ENCODE data around the gene ACOT4. TPM values are rescaled to one million over a fixed set of nuclear protein-coding genes. Genes with fewer than 3 reads are reported as not detected.
"Not testable (repeated sequence)": the region's sequence is repeated elsewhere in the genome, so short reads cannot be mapped to it uniquely, and the experiment has no call there.

Gene ACOT4
- total RNA-seq, 4 donors from 2014 or later = 1.7 to 6.5 (median 2.4) TPM

DNA sequence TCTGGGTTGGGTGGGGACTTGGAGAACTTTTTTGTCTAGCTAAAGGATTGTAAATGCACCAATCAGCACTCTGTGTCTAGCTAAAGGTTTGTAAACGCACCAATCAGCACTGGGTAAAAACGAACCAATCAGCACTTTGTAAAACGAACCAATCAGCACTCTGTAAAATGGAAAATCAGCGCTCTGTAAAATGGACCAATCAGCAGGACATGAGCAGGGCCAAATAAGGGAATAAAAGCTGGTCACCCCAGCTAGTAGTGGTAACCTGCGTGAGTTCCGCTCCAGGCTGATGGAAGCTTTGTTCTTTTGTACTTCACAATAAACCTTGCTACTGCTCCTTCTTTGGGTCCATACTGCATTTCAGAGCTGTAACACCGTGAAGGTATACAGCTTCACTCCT, 24.3 kb upstream of the ACOT4 start:
- TF ChIP-seq, protein P1, sequence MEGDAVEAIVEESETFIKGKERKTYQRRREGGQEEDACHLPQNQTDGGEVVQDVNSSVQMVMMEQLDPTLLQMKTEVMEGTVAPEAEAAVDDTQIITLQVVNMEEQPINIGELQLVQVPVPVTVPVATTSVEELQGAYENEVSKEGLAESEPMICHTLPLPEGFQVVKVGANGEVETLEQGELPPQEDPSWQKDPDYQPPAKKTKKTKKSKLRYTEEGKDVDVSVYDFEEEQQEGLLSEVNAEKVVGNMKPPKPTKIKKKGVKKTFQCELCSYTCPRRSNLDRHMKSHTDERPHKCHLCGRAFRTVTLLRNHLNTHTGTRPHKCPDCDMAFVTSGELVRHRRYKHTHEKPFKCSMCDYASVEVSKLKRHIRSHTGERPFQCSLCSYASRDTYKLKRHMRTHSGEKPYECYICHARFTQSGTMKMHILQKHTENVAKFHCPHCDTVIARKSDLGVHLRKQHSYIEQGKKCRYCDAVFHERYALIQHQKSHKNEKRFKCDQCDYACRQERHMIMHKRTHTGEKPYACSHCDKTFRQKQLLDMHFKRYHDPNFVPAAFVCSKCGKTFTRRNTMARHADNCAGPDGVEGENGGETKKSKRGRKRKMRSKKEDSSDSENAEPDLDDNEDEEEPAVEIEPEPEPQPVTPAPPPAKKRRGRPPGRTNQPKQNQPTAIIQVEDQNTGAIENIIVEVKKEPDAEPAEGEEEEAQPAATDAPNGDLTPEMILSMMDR (IDR thresholded peaks at IDR 0.05) = no peak
- no peak for DNase-seq (ENCODE audit: low spot score)
- ATAC-seq (ENCODE audit: low FRiP score) = no peak

- TF ChIP-seq, protein P1 (IDR thresholded peaks at IDR 0.05) = no peak
- no peak for DNase-seq (ENCODE audit: low spot score)
- ATAC-seq (ENCODE audit: low FRiP score) = no peak
Observed at GRCh38 chr14:73567951-73568885, 23.5 kb upstream of the ACOT4 start.

- ATAC-seq (ENCODE audit: low FRiP score); DNase-seq (ENCODE audit: low spot score): not testable (repeated sequence)
Observed at GRCh38 chr14:73568886-73569184, 22.8 kb upstream of the ACOT4 start.

- ATAC-seq (ENCODE audit: low FRiP score) (peak; percentile 88), DNase-seq (ENCODE audit: low spot score) (peak; percentile 73)
Observed at GRCh38 chr14:73569185-73569958, 22.3 kb upstream of the ACOT4 start, which contains the start of gene ACOT2. TSS of gene ACOT2 (plus strand) at chr14:73569213. CDS start at chr14:73569241, 28 bp downstream.

DNA sequence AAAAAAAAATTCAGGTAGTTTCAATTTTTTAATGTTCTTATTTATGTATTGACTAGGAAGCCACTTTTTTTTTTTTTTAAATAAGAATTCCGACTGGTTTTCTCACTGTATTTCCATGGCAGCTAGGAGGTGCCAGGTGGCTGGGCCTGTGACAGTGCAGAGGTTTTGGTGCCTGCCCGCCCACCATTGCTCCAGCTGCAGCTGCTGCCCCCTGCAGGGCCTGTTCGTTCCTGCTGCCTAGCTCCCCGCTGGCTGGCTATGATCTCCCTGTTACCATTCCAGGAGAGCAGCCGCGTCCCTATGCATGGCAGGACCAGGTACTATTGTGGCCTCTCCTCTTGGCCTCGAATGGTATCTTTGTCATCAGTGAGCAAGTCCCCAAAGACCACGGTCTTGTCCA, 20.8 kb upstream of the ACOT4 start:
- not testable (repeated sequence) for ATAC-seq (ENCODE audit: low FRiP score); DNase-seq (ENCODE audit: low spot score)

GRCh38 chr14:73573034-73573433, 18.6 kb upstream of the ACOT4 start:
- DNase-seq (ENCODE audit: low spot score); ATAC-seq (ENCODE audit: low FRiP score): not testable (repeated sequence)

- DNase-seq (ENCODE audit: low spot score) = not testable (repeated sequence)
Observed at GRCh38 chr14:73573740-73574139, 17.9 kb upstream of the ACOT4 start.

DNA sequence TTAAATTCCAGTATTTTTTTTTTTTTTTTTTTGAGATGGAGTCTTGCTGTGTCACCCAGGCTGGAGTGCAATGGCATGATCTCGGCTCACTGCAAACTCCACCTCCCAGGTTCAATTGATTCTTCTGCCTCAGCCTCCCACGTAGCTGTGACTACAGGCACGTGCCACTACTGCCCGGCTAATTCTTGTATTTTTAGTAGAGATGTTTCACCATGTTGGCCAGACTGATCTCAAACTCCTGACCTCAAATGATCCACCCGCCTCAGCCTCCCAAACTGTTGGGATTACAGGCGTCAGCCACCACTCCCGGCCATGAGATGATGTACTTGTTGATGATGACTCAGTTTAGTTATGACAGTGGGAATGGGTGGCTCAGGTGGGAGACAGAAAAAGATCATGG, 17.4 kb upstream of the ACOT4 start:
- not testable (repeated sequence) for DNase-seq (ENCODE audit: low spot score); ATAC-seq (ENCODE audit: low FRiP score)

More at GRCh38 chr14:73573740-73574139, 17.9 kb upstream of the ACOT4 start:
- not testable (repeated sequence) for ATAC-seq (ENCODE audit: low FRiP score)

DNA sequence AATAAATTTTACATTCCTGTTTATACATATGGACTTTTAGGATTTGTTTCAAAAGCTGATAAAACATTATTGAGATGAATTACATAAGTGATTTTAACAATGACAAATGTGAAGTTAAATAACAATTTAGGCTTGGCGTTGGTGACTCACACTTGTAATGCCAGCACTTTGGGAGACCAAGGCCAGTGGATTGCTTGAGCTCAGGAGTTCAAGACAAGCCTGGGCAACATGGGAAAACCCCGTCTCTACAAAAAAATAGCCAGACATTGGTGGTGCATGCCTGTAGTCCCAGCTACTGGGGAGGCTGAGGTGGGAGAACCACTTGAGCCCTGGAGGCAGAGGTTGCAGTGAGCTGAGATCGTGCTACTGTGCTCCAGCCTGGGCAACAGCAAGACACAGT, 15.3 kb upstream of the ACOT4 start:
- TF ChIP-seq, protein P1 (IDR thresholded peaks at IDR 0.05) = no peak
- no peak for ATAC-seq (ENCODE audit: low FRiP score)
- DNase-seq (ENCODE audit: low spot score) = no peak

DNA sequence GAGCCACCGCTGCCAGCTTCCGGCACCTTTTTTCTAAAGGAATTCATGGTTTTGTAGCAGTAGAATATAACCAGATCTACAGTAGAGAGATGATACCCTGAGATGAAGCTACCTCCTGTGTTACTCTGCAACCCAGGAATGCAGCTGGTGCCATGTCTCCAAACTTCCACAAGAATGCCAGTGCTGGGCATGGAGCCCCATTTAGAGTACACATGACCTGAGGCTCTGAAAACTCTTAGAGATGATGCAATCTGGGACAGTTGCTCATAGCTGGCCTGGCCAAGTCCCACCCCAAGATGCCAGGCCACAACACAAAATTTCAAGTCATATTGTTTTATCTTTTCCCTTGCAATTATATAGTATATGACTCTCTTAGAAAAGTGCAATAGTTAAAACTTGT, 14.5 kb upstream of the ACOT4 start:
- peak; percentile 44 for ATAC-seq (ENCODE audit: low FRiP score)
- not testable (repeated sequence) for DNase-seq (ENCODE audit: low spot score)

DNA sequence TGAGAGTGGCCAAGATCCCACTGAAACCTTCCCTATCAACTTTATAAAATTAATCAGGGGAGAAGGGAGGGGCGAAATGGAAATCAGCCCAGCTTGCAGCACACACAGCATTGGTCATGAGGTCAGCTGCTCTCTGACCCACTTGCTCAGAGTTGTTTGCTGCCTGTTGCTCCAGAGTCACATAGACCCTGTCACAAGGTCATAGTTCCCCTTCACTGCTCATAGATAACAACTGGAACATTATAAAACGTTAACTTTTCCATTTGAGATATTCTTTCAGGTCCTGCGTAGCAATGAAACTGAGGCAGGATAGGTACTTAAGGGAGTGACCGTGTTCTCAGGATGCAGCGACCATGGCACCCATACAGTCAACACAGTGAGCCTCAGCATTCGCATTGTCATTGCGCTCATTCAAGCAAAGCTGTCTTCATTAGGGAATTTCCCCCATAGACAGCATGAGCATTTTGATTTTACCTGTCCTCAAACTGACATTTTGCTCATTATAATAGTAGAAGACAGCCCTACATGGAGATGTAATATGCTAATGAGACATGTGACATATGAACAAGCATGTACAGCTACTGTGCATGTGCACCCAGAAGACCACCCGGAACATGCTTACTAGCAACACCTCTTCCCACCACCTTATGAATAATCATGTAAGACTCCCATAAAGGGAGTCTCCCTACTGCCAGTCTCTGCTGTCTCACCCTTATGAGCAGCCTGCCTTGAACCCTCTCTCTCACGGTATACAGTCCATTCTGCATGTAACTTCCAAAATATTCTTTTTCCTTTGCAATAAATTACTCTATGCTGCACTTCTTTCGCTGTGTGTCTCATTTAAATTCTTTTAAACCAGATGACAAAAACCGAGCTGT, 9.3 kb upstream of the ACOT4 start:
- ATAC-seq (ENCODE audit: low FRiP score); DNase-seq (ENCODE audit: low spot score): not testable (repeated sequence)

Data from omental fat pad (tissue), 4 donors.